HCT116 (cell line): ENCODE measurements around the gene RNU5B-1. TPM values are rescaled to one million over a fixed set of nuclear protein-coding genes. Genes with fewer than 3 reads are reported as not detected.

Experiments used
- ATAC-seq: fragments of 200-7000 bp; cut with Tn5 transposase; 2 replicates; pipeline ENCODE4 v1.9.1; 2020; ENCODE audit warnings: mild to moderate bottlenecking, moderate library complexity
- BruUV-seq: library from RNA; stranded (reverse); fragments of 400-500 nt; replicated peaks from 2 replicates; lab custom pipeline; 2021; lab: Mats Ljungman, UMichigan
- CTCF ChIA-PET: fragments of 300-600 bp; sonication (Branson Sonifier 250); formaldehyde crosslinking; loops from one replicate; lab custom pipeline; 2021; ENCODE audit warnings: antibody characterized with exemption; lab: Charles Lee
- POLR2A ChIA-PET: fragments of 300-600, 350-600 bp; sonication (Branson Sonifier 250); formaldehyde crosslinking; loops from one replicate; lab custom pipeline; 2021; ENCODE audit warnings: antibody characterized with exemption; lab: Charles Lee
- RAD21 ChIA-PET, 2 experiments: fragments of 300-600 bp; sonication (Branson Sonifier 250); formaldehyde crosslinking; loops; one replicate each; lab custom pipeline; 2023; ENCODE audit warnings: low total read pairs in 2 of 2; ENCODE audit not compliant: uncharacterized antibody in 2 of 2, unreplicated experiment in 2 of 2, low non-redundant PET in 1 of 2; lab: Charles Lee
- DNase-seq: peaks from one replicate; pipeline ENCODE4 v3.0.0-alpha.2; 2010; ENCODE audit warnings: low read depth, low spot score
- H2AFZ ChIP-seq: fragments of 200-600 bp; shearing (Covaris generic), sonication (generic); 2 replicates; pipeline ENCODE4 v1.6.1; 2017; ENCODE audit warnings: low read depth, mixed run types, mixed read lengths, antibody characterized with exemption, low read length; ENCODE audit not compliant: poor library complexity, severe bottlenecking
- H3K27ac ChIP-seq: 2 replicates; pipeline ENCODE4 v1.5.1; 2012; ENCODE audit warnings: low read depth, low read length
- H3K27me3 ChIP-seq: fragments of 200-600 bp; sonication (generic); 2 replicates; pipeline ENCODE4 v1.6.1; 2016; ENCODE audit warnings: mixed run types, low read length, mixed read lengths; ENCODE audit not compliant: insufficient read depth
- H3K36me3 ChIP-seq, 2 experiments: fragments of 200-500 bp in 1 of 2; fragments of 200-600 bp in 1 of 2; sonication (Bioruptor generic) in 1 of 2; sonication (generic) in 1 of 2; 2 replicates each; pipeline versions ENCODE4 v1.5.1 to v1.6.1; 2014 to 2016; ENCODE audit warnings: low read length in 2 of 2, inconsistent platforms in 1 of 2, mixed read lengths in 1 of 2, mixed run types in 1 of 2; ENCODE audit not compliant: insufficient read depth in 2 of 2, control insufficient read depth in 1 of 2
- H3K4me1 ChIP-seq, 2 experiments: fragments of 200-600 bp in 1 of 2; sonication (generic) in 1 of 2; 2 replicates each; pipeline versions ENCODE4 v1.5.1 to v1.6.1; 2012 to 2017; ENCODE audit warnings: low read length in 2 of 2, inconsistent platforms in 1 of 2, mild to moderate bottlenecking in 1 of 2, mixed read lengths in 1 of 2, mixed run types in 1 of 2, moderate library complexity in 1 of 2; ENCODE audit not compliant: insufficient read depth in 2 of 2, control insufficient read depth in 1 of 2
- H3K4me2 ChIP-seq: fragments of 200-600 bp; sonication (generic); 2 replicates; pipeline ENCODE4 v1.6.1; 2017; ENCODE audit warnings: mixed run types, low read length, mixed read lengths
- H3K4me3 ChIP-seq, 2 experiments: fragments of 200-600 bp in 1 of 2; sonication (generic) in 1 of 2; replicated peaks in 1 of 2; 2 replicates each; pipeline ENCODE4 v1.5.1; 2011 to 2016; ENCODE audit warnings: low read length in 2 of 2, control low read depth in 1 of 2, low read depth in 1 of 2, mild to moderate bottlenecking in 1 of 2, mixed read lengths in 1 of 2, mixed run types in 1 of 2
- H3K79me2 ChIP-seq: fragments of 200-600 bp; sonication (generic); 2 replicates; pipeline ENCODE4 v1.6.1; 2017; ENCODE audit warnings: mild to moderate bottlenecking, mixed run types, low read length, moderate library complexity, mixed read lengths; ENCODE audit not compliant: insufficient read depth
- H3K9ac ChIP-seq: fragments of 200-600 bp; sonication (generic); 2 replicates; pipeline ENCODE4 v1.6.1; 2016; ENCODE audit warnings: low read length, mixed read lengths
- H3K9me2 ChIP-seq: fragments of 200-600 bp; sonication (generic), shearing (Covaris generic); 2 replicates; pipeline ENCODE4 v1.6.1; 2017; ENCODE audit warnings: mixed run types, mild to moderate bottlenecking, moderate library complexity; ENCODE audit not compliant: insufficient read depth
- H3K9me3 ChIP-seq, 2 experiments: fragments of 200-500 bp in 1 of 2; fragments of 200-600 bp in 1 of 2; sonication (Bioruptor generic) in 1 of 2; sonication (generic) in 1 of 2; 2 replicates each; pipeline ENCODE4 v1.6.1; 2014 to 2017; ENCODE audit warnings: low read length in 2 of 2, mixed read lengths in 2 of 2, inconsistent platforms in 1 of 2, low read depth in 1 of 2, mild to moderate bottlenecking in 1 of 2, mixed run types in 1 of 2, moderate library complexity in 1 of 2; ENCODE audit not compliant: control insufficient read depth in 1 of 2, insufficient read depth in 1 of 2
- H4K20me1 ChIP-seq: fragments of 200-600 bp; sonication (generic), shearing (Covaris generic); 2 replicates; pipeline ENCODE4 v1.6.1; 2017; ENCODE audit warnings: mixed run types, mild to moderate bottlenecking, moderate library complexity; ENCODE audit not compliant: insufficient read depth
- CBX3 ChIP-seq: IDR thresholded peaks from 2 replicates; pipeline ENCODE4 v1.6.1; 2012; ENCODE audit warnings: low read depth
- CEBPB ChIP-seq: IDR thresholded peaks from 2 replicates; pipeline ENCODE4 v1.6.1; 2012; ENCODE audit warnings: low read depth
- EGR1 ChIP-seq: IDR thresholded peaks from 2 replicates; pipeline ENCODE4 v1.6.1; 2012; ENCODE audit warnings: low read depth
- ELF1 ChIP-seq: IDR thresholded peaks from 2 replicates; pipeline ENCODE4 v1.6.1; 2012; ENCODE audit warnings: low read depth, borderline replicate concordance
- EZH2 ChIP-seq: fragments of 200-600 bp; sonication (generic); IDR thresholded peaks from 2 replicates; pipeline ENCODE4 v1.6.1; 2017; ENCODE audit warnings: antibody characterized with exemption, mixed run types
- POLR2AphosphoS5 ChIP-seq: IDR thresholded peaks from 2 replicates; pipeline ENCODE4 v1.6.1; 2011; ENCODE audit warnings: mild to moderate bottlenecking, low read depth, low read length, moderate library complexity
- RAD21 ChIP-seq: IDR thresholded peaks from 2 replicates; pipeline ENCODE4 v1.6.1; 2012; ENCODE audit warnings: low read depth, mild to moderate bottlenecking
- SP1 ChIP-seq: IDR thresholded peaks from 2 replicates; pipeline ENCODE4 v1.6.1; 2012; ENCODE audit warnings: low read depth
- SRF ChIP-seq: IDR thresholded peaks from 2 replicates; pipeline ENCODE4 v1.6.1; 2012; ENCODE audit warnings: low read depth
- TCF7L2 ChIP-seq: IDR thresholded peaks from 2 replicates; pipeline ENCODE4 v1.7.0; 2011; ENCODE audit warnings: borderline replicate concordance, inconsistent platforms; ENCODE audit not compliant: insufficient read depth, insufficient read length; ENCODE audit errors: extremely low read depth
- ZFX ChIP-seq: fragments of 450-650 bp; IDR thresholded peaks from 2 replicates; pipeline ENCODE4 v1.6.1; 2017
- intact Hi-C: fragments of 100-400 bp; cut with micrococcal nuclease; formaldehyde crosslinking; loops from 2 replicates; pipeline ENCODE4 v1.10.0; 2022
- total RNA-seq: library from RNA; stranded (reverse); gene quantifications from one replicate; pipeline ENCODE4 v1.2.1, GENCODE V29; 2021; ENCODE audit not compliant: unreplicated experiment
- TF ChIP-seq, protein P1 (sequence below): IDR thresholded peaks from 2 replicates; pipeline ENCODE4 v1.6.1; 2012
- TF ChIP-seq, protein P2 (sequence below): IDR thresholded peaks from 2 replicates; pipeline ENCODE4 v1.6.1; 2012; ENCODE audit warnings: low read depth

The RNU5B-1 gene
- total RNA-seq, 1 experiment from 2014 or later: not detected

DNA sequence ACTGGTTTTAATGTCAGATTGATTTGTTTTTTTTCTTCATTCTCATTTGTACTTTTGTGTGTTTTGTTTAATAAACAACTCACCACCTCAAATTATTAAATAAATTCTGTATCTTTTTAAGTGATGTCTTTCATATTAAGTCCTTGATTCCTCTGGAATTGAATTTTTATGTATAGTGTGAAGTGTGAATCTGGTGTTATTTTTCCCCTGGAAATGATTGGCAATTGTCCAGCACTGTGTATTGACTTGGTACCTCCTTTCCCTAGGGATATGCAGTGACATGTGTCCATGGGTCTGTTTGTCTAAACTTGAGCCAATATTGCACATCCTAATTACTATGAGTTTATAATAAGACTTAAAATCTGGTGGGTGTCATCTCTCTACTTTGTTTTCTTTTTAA is 2.1 kb downstream of the RNU5B-1 start:
- no peaks in the 10 kb centered on the region for H3K79me2 ChIP-seq
- H2AFZ ChIP-seq: no peak overlapping the region
- CTCF ChIA-PET: interaction anchor here (1.2 to 1.3 kb wide), 2 partner anchors 79 to 140 kb away, joined by 3 read pairs; no protein-coding TSS in a partner anchor
- peaks cover 20 to 29% of the 10 kb centered on the region in 2 experiments for H3K4me1 ChIP-seq
- no TSS peak for BruUV-seq
- POLR2A ChIA-PET: interaction anchor here (1.3 to 2.4 kb wide), 4 partner anchors 8 to 120 kb away, joined by 3 to 72 read pairs (median 20); partner anchors contain the start of gene CLPX
- no peak for ATAC-seq
- TF ChIP-seq ELF1: no peak
- no peak for TF ChIP-seq POLR2AphosphoS5
- no peak for TF ChIP-seq EZH2
- no peak for TF ChIP-seq SP1
- TF ChIP-seq RAD21: no peak
- TF ChIP-seq EGR1: no peak
- no peak for TF ChIP-seq CEBPB
- TF ChIP-seq, protein P1, sequence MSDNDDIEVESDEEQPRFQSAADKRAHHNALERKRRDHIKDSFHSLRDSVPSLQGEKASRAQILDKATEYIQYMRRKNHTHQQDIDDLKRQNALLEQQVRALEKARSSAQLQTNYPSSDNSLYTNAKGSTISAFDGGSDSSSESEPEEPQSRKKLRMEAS: no peak
- TF ChIP-seq SRF: no peak
- TF ChIP-seq, protein P2, sequence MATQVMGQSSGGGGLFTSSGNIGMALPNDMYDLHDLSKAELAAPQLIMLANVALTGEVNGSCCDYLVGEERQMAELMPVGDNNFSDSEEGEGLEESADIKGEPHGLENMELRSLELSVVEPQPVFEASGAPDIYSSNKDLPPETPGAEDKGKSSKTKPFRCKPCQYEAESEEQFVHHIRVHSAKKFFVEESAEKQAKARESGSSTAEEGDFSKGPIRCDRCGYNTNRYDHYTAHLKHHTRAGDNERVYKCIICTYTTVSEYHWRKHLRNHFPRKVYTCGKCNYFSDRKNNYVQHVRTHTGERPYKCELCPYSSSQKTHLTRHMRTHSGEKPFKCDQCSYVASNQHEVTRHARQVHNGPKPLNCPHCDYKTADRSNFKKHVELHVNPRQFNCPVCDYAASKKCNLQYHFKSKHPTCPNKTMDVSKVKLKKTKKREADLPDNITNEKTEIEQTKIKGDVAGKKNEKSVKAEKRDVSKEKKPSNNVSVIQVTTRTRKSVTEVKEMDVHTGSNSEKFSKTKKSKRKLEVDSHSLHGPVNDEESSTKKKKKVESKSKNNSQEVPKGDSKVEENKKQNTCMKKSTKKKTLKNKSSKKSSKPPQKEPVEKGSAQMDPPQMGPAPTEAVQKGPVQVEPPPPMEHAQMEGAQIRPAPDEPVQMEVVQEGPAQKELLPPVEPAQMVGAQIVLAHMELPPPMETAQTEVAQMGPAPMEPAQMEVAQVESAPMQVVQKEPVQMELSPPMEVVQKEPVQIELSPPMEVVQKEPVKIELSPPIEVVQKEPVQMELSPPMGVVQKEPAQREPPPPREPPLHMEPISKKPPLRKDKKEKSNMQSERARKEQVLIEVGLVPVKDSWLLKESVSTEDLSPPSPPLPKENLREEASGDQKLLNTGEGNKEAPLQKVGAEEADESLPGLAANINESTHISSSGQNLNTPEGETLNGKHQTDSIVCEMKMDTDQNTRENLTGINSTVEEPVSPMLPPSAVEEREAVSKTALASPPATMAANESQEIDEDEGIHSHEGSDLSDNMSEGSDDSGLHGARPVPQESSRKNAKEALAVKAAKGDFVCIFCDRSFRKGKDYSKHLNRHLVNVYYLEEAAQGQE: no peak
- TF ChIP-seq ZFX: no peak
- no peak for TF ChIP-seq TCF7L2
- TF ChIP-seq CBX3: no peak
- TF ChIP-seq, all 23 proteins: peak for 0
- Histone ChIP-seq H3K4me2 (no peak overlapping the region), H3K4me3 (no peak overlapping the region), H3K9me2 (no peaks in the 10 kb centered on the region), H3K9me3 (no peaks in the 10 kb centered on the region), H3K36me3 (no peaks in the 10 kb centered on the region), H3K9ac (no peak overlapping the region), H3K27me3 (no peaks in the 10 kb centered on the region), H3K27ac (no peak overlapping the region), H4K20me1 (no peaks in the 10 kb centered on the region)
- no peak for DNase-seq
- RAD21 ChIA-PET: no interaction called here
- intact Hi-C loops: no loop called here
